Mucosa of stomach (tissue), 1 donor: ENCODE results near the gene LSP1.

Source experiments
- H3K27me3 ChIP-seq: one replicate; pipeline ENCODE4 v1.7.0; 2013; ENCODE audit warnings: mild to moderate bottlenecking, low read length; ENCODE audit not compliant: control insufficient read depth, insufficient read depth
- H3K36me3 ChIP-seq: one replicate; pipeline ENCODE4 v1.7.0; 2013; ENCODE audit warnings: low read length; ENCODE audit not compliant: control insufficient read depth, insufficient read depth
- H3K4me1 ChIP-seq: one replicate; pipeline ENCODE4 v1.7.0; 2013; ENCODE audit warnings: mild to moderate bottlenecking, low read length; ENCODE audit not compliant: control insufficient read depth, insufficient read depth
- H3K4me3 ChIP-seq: one replicate; pipeline ENCODE4 v1.7.0; 2013; ENCODE audit warnings: low read length
- H3K9ac ChIP-seq: one replicate; pipeline ENCODE4 v1.7.0; 2013; ENCODE audit warnings: mild to moderate bottlenecking, low read length, moderate library complexity
- H3K9me3 ChIP-seq: one replicate; pipeline ENCODE4 v1.7.0; 2013; ENCODE audit warnings: mild to moderate bottlenecking, low read length, moderate library complexity; ENCODE audit not compliant: control insufficient read depth
- donor health status: Pancreatic carcinoma.

The LSP1 gene

DNA sequence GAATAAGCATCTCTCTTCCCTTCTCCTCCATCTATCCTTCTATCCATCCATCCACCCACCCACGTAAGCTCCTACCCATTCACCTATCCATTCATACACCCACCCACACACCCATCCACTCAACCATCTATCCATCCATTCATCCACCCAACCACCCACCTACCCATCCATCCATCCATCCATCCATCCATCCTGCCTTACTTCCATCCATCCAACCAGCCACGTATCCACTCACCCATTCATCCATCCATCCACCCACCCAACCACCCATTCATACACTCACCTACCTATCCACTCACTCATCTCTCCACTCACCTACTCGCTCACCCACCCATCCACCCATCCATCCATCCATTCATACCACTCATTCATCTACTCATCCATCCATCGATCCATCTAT lies 79.8 kb downstream of the LSP1 start:
- Histone ChIP-seq H3K27me3 (no peaks in the 10 kb centered on the region), H3K9ac (no peak overlapping the region), H3K4me1 (no peaks in the 10 kb centered on the region), H3K9me3 (no peaks in the 10 kb centered on the region), H3K4me3 (no peak overlapping the region), H3K36me3 (no peaks in the 10 kb centered on the region)

DNA sequence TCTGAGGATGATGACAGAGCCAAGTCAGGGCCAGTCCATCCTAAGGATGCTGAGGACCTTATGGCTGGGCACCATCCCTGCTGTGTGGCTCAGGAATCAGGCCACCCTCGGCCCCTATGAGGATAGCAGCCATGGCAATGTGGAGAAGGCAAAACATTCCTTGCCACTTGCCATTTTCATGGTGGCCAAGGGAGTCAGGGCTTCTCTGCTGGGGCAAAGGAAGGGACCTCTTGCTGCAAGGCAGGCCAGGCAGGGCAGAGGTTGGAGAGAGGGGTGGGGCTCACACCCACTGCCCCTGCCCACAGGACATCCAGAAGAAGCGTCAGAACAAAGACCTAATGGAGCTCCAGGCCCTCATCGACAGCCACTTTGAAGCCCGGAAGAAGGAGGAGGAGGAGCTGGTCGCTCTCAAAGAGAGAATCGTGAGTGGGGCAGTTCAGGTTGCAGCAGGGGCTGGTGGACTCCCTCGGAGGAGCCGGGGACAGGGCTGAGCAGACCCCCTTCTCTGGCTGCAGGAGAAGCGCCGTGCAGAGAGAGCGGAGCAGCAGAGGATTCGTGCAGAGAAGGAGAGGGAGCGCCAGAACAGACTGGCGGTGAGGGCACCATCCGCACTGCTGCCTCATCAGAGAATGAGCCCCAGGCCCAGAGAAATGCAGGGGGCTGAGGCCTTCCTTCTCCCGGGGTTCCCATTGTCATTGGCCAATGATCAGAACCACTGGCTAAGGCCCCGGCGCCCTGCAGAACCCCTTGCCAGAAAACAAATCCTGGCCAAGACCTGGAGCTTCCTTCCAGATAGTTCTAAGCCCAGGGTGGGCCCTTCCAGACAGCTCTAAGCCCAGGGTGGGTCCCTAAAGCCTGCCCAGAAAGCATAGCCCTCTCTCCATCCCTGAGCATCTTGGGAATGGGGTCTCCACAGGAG lies 80.8 kb downstream of the LSP1 start:
- Histone ChIP-seq H3K36me3 (no peaks in the 10 kb centered on the region), H3K4me1 (no peaks in the 10 kb centered on the region), H3K27me3 (no peaks in the 10 kb centered on the region), H3K9me3 (no peaks in the 10 kb centered on the region), H3K9ac (no peak overlapping the region), H3K4me3 (no peak overlapping the region)

- Histone ChIP-seq H3K9me3 (no peaks in the 10 kb centered on the region), H3K27me3 (no peaks in the 10 kb centered on the region), H3K4me1 (no peaks in the 10 kb centered on the region), H3K4me3 (no peak overlapping the region), H3K36me3 (no peaks in the 10 kb centered on the region), H3K9ac (no peak overlapping the region)
These were observed 81.7 kb downstream of the LSP1 start for GRCh38 chr11:1934335-1935155.

- Histone ChIP-seq H3K27me3 (no peaks in the 10 kb centered on the region), H3K36me3 (no peaks in the 10 kb centered on the region), H3K4me1 (no peaks in the 10 kb centered on the region), H3K4me3 (no peak overlapping the region), H3K9me3 (no peaks in the 10 kb centered on the region), H3K9ac (no peak overlapping the region)
These were observed 82.5 kb downstream of the LSP1 start for GRCh38 chr11:1935156-1936071.

GRCh38 chr11:1936072-1936780 lies 83.3 kb downstream of the LSP1 start:
- no peaks in the 10 kb centered on the region for H3K36me3 ChIP-seq
- no peaks in the 10 kb centered on the region for H3K27me3 ChIP-seq
- H3K4me3 ChIP-seq, result no peak overlapping the region
- no peaks in the 10 kb centered on the region for H3K4me1 ChIP-seq
- no peaks in the 10 kb centered on the region for H3K9me3 ChIP-seq
- H3K9ac ChIP-seq, result no peak overlapping the region

GRCh38 chr11:1936781-1937615 lies 84.1 kb downstream of the LSP1 start:
- no peaks in the 10 kb centered on the region for H3K4me1 ChIP-seq
- no peak overlapping the region for H3K4me3 ChIP-seq
- no peak overlapping the region for H3K9ac ChIP-seq
- no peaks in the 10 kb centered on the region for H3K9me3 ChIP-seq
- H3K27me3 ChIP-seq, result no peaks in the 10 kb centered on the region
- H3K36me3 ChIP-seq, result no peaks in the 10 kb centered on the region

GRCh38 chr11:1937616-1938342 lies 84.9 kb downstream of the LSP1 start:
- no peaks in the 10 kb centered on the region for H3K4me1 ChIP-seq
- no peak overlapping the region for H3K9ac ChIP-seq

GRCh38 chr11:1938343-1939005 lies 85.6 kb downstream of the LSP1 start:
- no peak overlapping the region for H3K9ac ChIP-seq
- no peaks in the 10 kb centered on the region for H3K9me3 ChIP-seq
- no peaks in the 10 kb centered on the region for H3K4me1 ChIP-seq
- no peaks in the 10 kb centered on the region for H3K27me3 ChIP-seq
- no peak overlapping the region for H3K4me3 ChIP-seq
- no peaks in the 10 kb centered on the region for H3K36me3 ChIP-seq

More at GRCh38 chr11:1937616-1938342, 84.9 kb downstream of the LSP1 start:
- no peaks in the 10 kb centered on the region for H3K27me3 ChIP-seq
- H3K9me3 ChIP-seq, result no peaks in the 10 kb centered on the region
- H3K4me3 ChIP-seq, result no peak overlapping the region
- H3K36me3 ChIP-seq, result no peaks in the 10 kb centered on the region

GRCh38 chr11:1939006-1939625 lies 86.2 kb downstream of the LSP1 start:
- no peaks in the 10 kb centered on the region for H3K9me3 ChIP-seq
- H3K4me3 ChIP-seq, result no peak overlapping the region

More at GRCh38 chr11:1939006-1939625, 86.2 kb downstream of the LSP1 start:
- no peaks in the 10 kb centered on the region for H3K27me3 ChIP-seq
- H3K9ac ChIP-seq, result no peak overlapping the region
- H3K36me3 ChIP-seq, result no peaks in the 10 kb centered on the region
- H3K4me1 ChIP-seq, result no peaks in the 10 kb centered on the region
